ENCODE measurements around the gene ELK4. TPM values are rescaled to one million over a fixed set of nuclear protein-coding genes. Genes with fewer than 3 reads are reported as not detected.

Gene ELK4
- total RNA-seq, 1 experiment from 2014 or later = 32.4 TPM

- DNase-seq = no peak
Observed at GRCh38 chr1:205669341-205670149, 37.7 kb upstream of the ELK4 start.

GRCh38 chr1:205668951-205669340 is 37.1 kb upstream of the ELK4 start:
- H3K27ac ChIP-seq = no peak overlapping the region
- no peaks in the 10 kb centered on the region for H3K9me3 ChIP-seq (replicated peaks)
- no peak for DNase-seq
- H3K27me3 ChIP-seq = no peaks in the 10 kb centered on the region
- no peak overlapping the region for H3K4me3 ChIP-seq
- no peaks in the 10 kb centered on the region for H3K36me3 ChIP-seq
- peaks cover 37% of the 10 kb centered on the region for H3K4me1 ChIP-seq

More at GRCh38 chr1:205669341-205670149, 37.7 kb upstream of the ELK4 start:
- H3K4me3 ChIP-seq = no peak overlapping the region
- no peaks in the 10 kb centered on the region for H3K36me3 ChIP-seq
- no peak overlapping the region; the same call in 1 of the 2 replicates for H3K27ac ChIP-seq
- no peaks in the 10 kb centered on the region for H3K27me3 ChIP-seq
- H3K9me3 ChIP-seq (replicated peaks) = no peaks in the 10 kb centered on the region
- peaks cover 34% of the 10 kb centered on the region for H3K4me1 ChIP-seq

GRCh38 chr1:205667909-205668643 is 36.3 kb upstream of the ELK4 start:
- DNase-seq = no peak
- peaks cover 37% of the 10 kb centered on the region for H3K4me1 ChIP-seq

GRCh38 chr1:205666372-205667166 is 34.8 kb upstream of the ELK4 start:
- Histone ChIP-seq H3K4me3 (no peak overlapping the region), H3K9me3 (replicated peaks) (no peaks in the 10 kb centered on the region), H3K36me3 (no peaks in the 10 kb centered on the region), H3K27ac (no peak overlapping the region), H3K27me3 (no peaks in the 10 kb centered on the region), H3K4me1 (peaks cover 29% of the 10 kb centered on the region)
- no peak for DNase-seq

More at GRCh38 chr1:205667909-205668643, 36.3 kb upstream of the ELK4 start:
- Histone ChIP-seq H3K4me3 (no peak overlapping the region), H3K36me3 (no peaks in the 10 kb centered on the region), H3K9me3 (replicated peaks) (no peaks in the 10 kb centered on the region), H3K27ac (no peak overlapping the region), H3K27me3 (no peaks in the 10 kb centered on the region)

GRCh38 chr1:205665201-205666045 is 33.6 kb upstream of the ELK4 start:
- Histone ChIP-seq H3K27ac (no peak overlapping the region), H3K27me3 (no peaks in the 10 kb centered on the region), H3K36me3 (no peaks in the 10 kb centered on the region), H3K4me3 (no peak overlapping the region), H3K9me3 (replicated peaks) (no peaks in the 10 kb centered on the region), H3K4me1 (peaks cover 18% of the 10 kb centered on the region)
- no peak for DNase-seq

GRCh38 chr1:205664399-205665017 is 32.7 kb upstream of the ELK4 start:
- peaks cover 9% of the 10 kb centered on the region for H3K4me1 ChIP-seq
- H3K36me3 ChIP-seq = no peaks in the 10 kb centered on the region
- H3K27ac ChIP-seq = no peak overlapping the region
- no peaks in the 10 kb centered on the region for H3K9me3 ChIP-seq (replicated peaks)
- DNase-seq = no peak
- no peak overlapping the region for H3K4me3 ChIP-seq
- no peaks in the 10 kb centered on the region for H3K27me3 ChIP-seq

GRCh38 chr1:205663286-205663936 is 31.6 kb upstream of the ELK4 start:
- no peak overlapping the region for H3K27ac ChIP-seq
- DNase-seq = no peak
- no peaks in the 10 kb centered on the region for H3K27me3 ChIP-seq
- peaks cover 8% of the 10 kb centered on the region for H3K4me1 ChIP-seq
- no peaks in the 10 kb centered on the region for H3K9me3 ChIP-seq (replicated peaks)
- H3K4me3 ChIP-seq = no peak overlapping the region
- no peaks in the 10 kb centered on the region for H3K36me3 ChIP-seq

GRCh38 chr1:205662791-205663190 is 31.0 kb upstream of the ELK4 start:
- Histone ChIP-seq H3K27ac (no peak overlapping the region), H3K4me3 (no peak overlapping the region), H3K36me3 (no peaks in the 10 kb centered on the region)

GRCh38 chr1:205662135-205662738 is 30.4 kb upstream of the ELK4 start:
- Histone ChIP-seq H3K27ac (no peak overlapping the region), H3K27me3 (no peaks in the 10 kb centered on the region), H3K9me3 (replicated peaks) (no peaks in the 10 kb centered on the region), H3K4me1 (peaks cover 8% of the 10 kb centered on the region), H3K36me3 (no peaks in the 10 kb centered on the region), H3K4me3 (no peak overlapping the region)
- DNase-seq = no peak

More at GRCh38 chr1:205662791-205663190, 31.0 kb upstream of the ELK4 start:
- no peaks in the 10 kb centered on the region for H3K27me3 ChIP-seq
- H3K9me3 ChIP-seq (replicated peaks) = no peaks in the 10 kb centered on the region
- peaks cover 8% of the 10 kb centered on the region for H3K4me1 ChIP-seq
- no peak for DNase-seq

- no peaks in the 10 kb centered on the region for H3K36me3 ChIP-seq
- no peaks in the 10 kb centered on the region for H3K9me3 ChIP-seq (replicated peaks)
- H3K27ac ChIP-seq = no peak overlapping the region
- no peak for DNase-seq
- H3K4me3 ChIP-seq = no peak overlapping the region
- H3K4me1 ChIP-seq = peaks cover 8% of the 10 kb centered on the region
- no peaks in the 10 kb centered on the region for H3K27me3 ChIP-seq
Observed at GRCh38 chr1:205661429-205662134, 29.8 kb upstream of the ELK4 start.

- peaks cover 8% of the 10 kb centered on the region; the same call in 1 of the 2 replicates for H3K4me1 ChIP-seq
- DNase-seq = no peak
- no peak overlapping the region for H3K4me3 ChIP-seq
- H3K36me3 ChIP-seq = no peaks in the 10 kb centered on the region
- no peak overlapping the region for H3K27ac ChIP-seq
- H3K27me3 ChIP-seq = no peaks in the 10 kb centered on the region
- H3K9me3 ChIP-seq (replicated peaks) = no peaks in the 10 kb centered on the region
Observed at GRCh38 chr1:205660361-205660760, 28.6 kb upstream of the ELK4 start.

- DNase-seq = peak; percentile 79 to 87
- H3K36me3 ChIP-seq = no peaks in the 10 kb centered on the region
- no peaks in the 10 kb centered on the region for H3K9me3 ChIP-seq (replicated peaks)
- H3K27me3 ChIP-seq = no peaks in the 10 kb centered on the region
- H3K4me3 ChIP-seq = no peak overlapping the region
- H3K4me1 ChIP-seq = no peaks in the 10 kb centered on the region
- H3K27ac ChIP-seq = no peak overlapping the region
Observed at GRCh38 chr1:205658943-205659581, 27.3 kb upstream of the ELK4 start.

Measured in SJCRH30 (cell line).